ENCODE results near the gene SEM1. TPM values are rescaled to one million over a fixed set of nuclear protein-coding genes. Genes with fewer than 3 reads are reported as not detected.

SEM1 gene
- total and polyA plus RNA-seq, 2 of the 4 experiments (the other 2 are of a cell fraction): 17.2 to 38.0 TPM

DNA sequence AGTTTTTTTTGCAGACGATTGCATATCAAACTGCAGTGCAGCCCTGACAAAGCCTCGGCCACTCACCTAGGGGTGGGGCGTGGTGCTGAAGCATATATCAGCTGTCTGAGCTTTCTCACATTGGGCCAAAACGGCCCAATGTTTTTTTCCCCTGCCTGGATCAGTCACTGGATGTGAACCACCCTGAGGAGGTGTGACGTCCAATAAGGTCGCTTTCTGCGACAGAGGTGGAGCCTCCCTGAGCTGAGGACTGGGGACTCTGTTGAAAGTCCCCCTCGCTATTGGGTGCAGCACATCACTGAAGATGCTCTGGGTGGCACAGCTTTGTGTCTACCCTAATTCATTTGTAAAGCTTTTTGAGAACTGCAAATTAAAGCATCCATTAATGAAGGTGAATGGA lies 60.9 kb downstream of the SEM1 start:
- no peak overlapping the region for H3K18ac ChIP-seq (ENCODE audit: low read depth, low read length)
- H3K27ac ChIP-seq (ENCODE audit: insufficient read depth, low read length): no peak overlapping the region
- no peak overlapping the region for H4K91ac ChIP-seq (ENCODE audit: insufficient read depth, low read depth, low read length)
- no peak overlapping the region for H2BK5ac ChIP-seq (ENCODE audit: low read depth, low read length, poor library complexity, severe bottlenecking)
- no peak overlapping the region for H4K8ac ChIP-seq (ENCODE audit: low read depth in 2 of 2, low read length in 2 of 2)
- H3K27me3 ChIP-seq (ENCODE audit: control insufficient read depth, insufficient read depth, low read length): no peaks in the 10 kb centered on the region
- H3K23ac ChIP-seq (ENCODE audit: low read depth, low read length): no peak overlapping the region
- H2BK15ac ChIP-seq (ENCODE audit: low read depth, low read length): no peak overlapping the region
- no peak overlapping the region for H3K4me2 ChIP-seq (ENCODE audit: low read depth, low read length)
- no peak overlapping the region for H3K14ac ChIP-seq (replicated peaks; ENCODE audit: low read depth, low read length)
- H3K9ac ChIP-seq (ENCODE audit: low read depth, low read length): no peak overlapping the region
- H2AK9ac ChIP-seq (replicated peaks; ENCODE audit: low read depth, low read length, poor library complexity): no peak overlapping the region
- DNase-seq (no peak), ATAC-seq (ENCODE audit: low read depth) (no peak)
- H4K5ac ChIP-seq (ENCODE audit: low read depth, low read length): no peak overlapping the region
- in situ Hi-C loops (cut with MboI; ENCODE audit: low sequenced_read_pairs): no loop called here
- H2AK5ac ChIP-seq (ENCODE audit: low read depth, low read length): no peak overlapping the region
- no peak overlapping the region for H2BK20ac ChIP-seq (ENCODE audit: low read depth, low read length)
- 0 out of 2 replicates have a peak, but pooled peaks cover 2% of the 10 kb centered on the region for H3K4me1 ChIP-seq (ENCODE audit: control insufficient read depth, insufficient read depth, low read length)
- ChIA-PET CTCF (no interaction called here), POLR2A (ENCODE audit: unreplicated experiment) (no interaction called here)
- H4K20me1 ChIP-seq (ENCODE audit: insufficient read depth, low read length): no peaks in the 10 kb centered on the region
- peaks cover 5% of the 10 kb centered on the region; the same call in 1 of the 2 replicates for H3K9me1 ChIP-seq (ENCODE audit: insufficient read depth, low read length)
- no peaks in the 10 kb centered on the region for H3K79me1 ChIP-seq (ENCODE audit: low read depth in 1 of 2, low read length in 2 of 2)
- H3K4me3 ChIP-seq (ENCODE audit: insufficient read depth, low read depth, low read length): no peak overlapping the region
- H3K4ac ChIP-seq (ENCODE audit: low read depth, low read length): no peak overlapping the region
- dilution Hi-C loops (cut with HindIII; ENCODE audit: low sequenced_read_pairs, unreplicated experiment): no loop called here
- intact Hi-C loops (cut with micrococcal nuclease): no loop called here
- H3K9me3 ChIP-seq (ENCODE audit: control insufficient read depth, insufficient read depth, low read length): no peaks in the 10 kb centered on the region
- TF ChIP-seq CHD1 (IDR thresholded peaks at IDR 0.05; ENCODE audit: low read depth, low read length) (no peak), RAD21 (IDR thresholded peaks at IDR 0.05; ENCODE audit: low read length) (no peak), MXI1 (IDR thresholded peaks at IDR 0.05; ENCODE audit: borderline replicate concordance, low read depth, low read length) (no peak), RCOR1 (IDR thresholded peaks at IDR 0.05; ENCODE audit: insufficient replicate concordance, low read length) (no peak), NFE2L2 (IDR thresholded peaks at IDR 0.05; ENCODE audit: low read depth, low read length) (no peak), SMC3 (IDR thresholded peaks at IDR 0.05; ENCODE audit: low read depth, low read length) (no peak), MAZ (IDR thresholded peaks at IDR 0.05; ENCODE audit: borderline replicate concordance, low read depth, low read length) (no peak), FOS (IDR thresholded peaks at IDR 0.05; ENCODE audit: low read depth, low read length) (no peak), MAFK (IDR thresholded peaks at IDR 0.05; ENCODE audit: low read depth, low read length) (no peak), POLR2A (IDR thresholded peaks at IDR 0.05; ENCODE audit: low read depth, low read length) (no peak), CEBPB (IDR thresholded peaks at IDR 0.05; ENCODE audit: low read depth, low read length) (no peak), BHLHE40 (IDR thresholded peaks at IDR 0.05; ENCODE audit: low read depth, low read length) (no peak), RFX5 (IDR thresholded peaks at IDR 0.05; ENCODE audit: low read depth, low read length) (no peak)
- TF ChIP-seq, protein P1, sequence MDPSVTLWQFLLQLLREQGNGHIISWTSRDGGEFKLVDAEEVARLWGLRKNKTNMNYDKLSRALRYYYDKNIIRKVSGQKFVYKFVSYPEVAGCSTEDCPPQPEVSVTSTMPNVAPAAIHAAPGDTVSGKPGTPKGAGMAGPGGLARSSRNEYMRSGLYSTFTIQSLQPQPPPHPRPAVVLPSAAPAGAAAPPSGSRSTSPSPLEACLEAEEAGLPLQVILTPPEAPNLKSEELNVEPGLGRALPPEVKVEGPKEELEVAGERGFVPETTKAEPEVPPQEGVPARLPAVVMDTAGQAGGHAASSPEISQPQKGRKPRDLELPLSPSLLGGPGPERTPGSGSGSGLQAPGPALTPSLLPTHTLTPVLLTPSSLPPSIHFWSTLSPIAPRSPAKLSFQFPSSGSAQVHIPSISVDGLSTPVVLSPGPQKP (IDR thresholded peaks at IDR 0.05; ENCODE audit: borderline replicate concordance, low read depth, low read length): no peak
- TF ChIP-seq, protein P2, sequence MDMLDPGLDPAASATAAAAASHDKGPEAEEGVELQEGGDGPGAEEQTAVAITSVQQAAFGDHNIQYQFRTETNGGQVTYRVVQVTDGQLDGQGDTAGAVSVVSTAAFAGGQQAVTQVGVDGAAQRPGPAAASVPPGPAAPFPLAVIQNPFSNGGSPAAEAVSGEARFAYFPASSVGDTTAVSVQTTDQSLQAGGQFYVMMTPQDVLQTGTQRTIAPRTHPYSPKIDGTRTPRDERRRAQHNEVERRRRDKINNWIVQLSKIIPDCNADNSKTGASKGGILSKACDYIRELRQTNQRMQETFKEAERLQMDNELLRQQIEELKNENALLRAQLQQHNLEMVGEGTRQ (IDR thresholded peaks at IDR 0.05; ENCODE audit: low read depth, low read length): no peak
- TF ChIP-seq, protein P3, sequence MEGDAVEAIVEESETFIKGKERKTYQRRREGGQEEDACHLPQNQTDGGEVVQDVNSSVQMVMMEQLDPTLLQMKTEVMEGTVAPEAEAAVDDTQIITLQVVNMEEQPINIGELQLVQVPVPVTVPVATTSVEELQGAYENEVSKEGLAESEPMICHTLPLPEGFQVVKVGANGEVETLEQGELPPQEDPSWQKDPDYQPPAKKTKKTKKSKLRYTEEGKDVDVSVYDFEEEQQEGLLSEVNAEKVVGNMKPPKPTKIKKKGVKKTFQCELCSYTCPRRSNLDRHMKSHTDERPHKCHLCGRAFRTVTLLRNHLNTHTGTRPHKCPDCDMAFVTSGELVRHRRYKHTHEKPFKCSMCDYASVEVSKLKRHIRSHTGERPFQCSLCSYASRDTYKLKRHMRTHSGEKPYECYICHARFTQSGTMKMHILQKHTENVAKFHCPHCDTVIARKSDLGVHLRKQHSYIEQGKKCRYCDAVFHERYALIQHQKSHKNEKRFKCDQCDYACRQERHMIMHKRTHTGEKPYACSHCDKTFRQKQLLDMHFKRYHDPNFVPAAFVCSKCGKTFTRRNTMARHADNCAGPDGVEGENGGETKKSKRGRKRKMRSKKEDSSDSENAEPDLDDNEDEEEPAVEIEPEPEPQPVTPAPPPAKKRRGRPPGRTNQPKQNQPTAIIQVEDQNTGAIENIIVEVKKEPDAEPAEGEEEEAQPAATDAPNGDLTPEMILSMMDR (conservative IDR thresholded peaks at IDR 0.05; ENCODE audit: low read depth, low read length): no peak
- no peak overlapping the region for H2BK120ac ChIP-seq (ENCODE audit: low read depth, low read length)
- WGBS, 2 experiments (ENCODE audit: extremely low coverage in 2 of 2, insufficient read length in 1 of 2): no CpG with 5 or more reads among the region's 8 CpGs
- H3K36me3 ChIP-seq (ENCODE audit: control insufficient read depth, insufficient read depth, low read length): no peaks in the 10 kb centered on the region
- no TSS peak for BruUV-seq (replicated peaks)
- H2AFZ ChIP-seq (replicated peaks; ENCODE audit: low read length, poor library complexity): no peak overlapping the region
- H3K56ac ChIP-seq (ENCODE audit: extremely low read depth, insufficient read depth, low read length): no peak overlapping the region
